GM19351 (cell line): Measurements from ENCODE around the gene CTNNBIP1.

Source experiments
- ATAC-seq: cut with Tn5 transposase; IDR thresholded peaks from one replicate; pipeline ENCODE4 v1.9.1; 2021; ENCODE audit warnings: mild to moderate bottlenecking, moderate library complexity; ENCODE audit not compliant: unreplicated experiment

The CTNNBIP1 gene

DNA sequence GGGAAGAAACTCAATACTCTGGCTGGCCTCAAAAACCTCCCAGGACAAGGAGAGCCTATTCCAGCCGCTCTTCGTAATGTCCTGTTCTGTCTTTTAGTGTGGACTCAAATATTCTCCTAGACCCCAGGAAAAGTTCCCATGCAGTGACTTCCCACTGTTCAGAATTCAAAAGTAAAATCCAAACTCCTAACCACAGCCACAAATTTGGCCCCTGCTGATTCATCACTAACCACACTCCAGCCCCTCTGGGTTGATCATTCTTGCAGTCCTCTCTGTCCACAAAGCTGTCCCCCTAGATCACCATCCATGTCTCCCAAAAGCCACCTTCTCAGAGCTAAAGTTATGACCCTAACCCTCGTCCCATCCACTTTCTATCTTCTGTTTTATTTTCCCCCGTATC is 5.1 kb downstream of the CTNNBIP1 start:
- no peak for ATAC-seq

DNA sequence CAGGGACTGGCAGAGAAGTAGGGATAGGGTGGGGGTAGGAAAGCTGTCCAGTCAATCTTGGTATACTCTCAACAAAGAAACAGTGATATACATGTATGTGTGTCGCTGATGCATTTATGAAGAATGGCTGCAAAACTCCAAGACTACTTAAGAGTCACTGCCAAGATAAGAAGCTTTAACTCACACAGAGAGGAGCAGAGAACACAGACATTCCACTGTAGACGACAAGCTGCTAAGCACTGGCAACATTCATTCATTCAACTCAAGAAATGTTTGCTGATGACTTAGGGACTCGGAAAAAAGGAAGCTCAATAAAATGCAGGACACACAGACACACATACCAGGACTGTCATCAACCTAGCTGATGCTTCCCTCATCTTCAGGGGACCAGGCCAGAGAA is 5.5 kb downstream of the CTNNBIP1 start:
- ATAC-seq = no peak

DNA sequence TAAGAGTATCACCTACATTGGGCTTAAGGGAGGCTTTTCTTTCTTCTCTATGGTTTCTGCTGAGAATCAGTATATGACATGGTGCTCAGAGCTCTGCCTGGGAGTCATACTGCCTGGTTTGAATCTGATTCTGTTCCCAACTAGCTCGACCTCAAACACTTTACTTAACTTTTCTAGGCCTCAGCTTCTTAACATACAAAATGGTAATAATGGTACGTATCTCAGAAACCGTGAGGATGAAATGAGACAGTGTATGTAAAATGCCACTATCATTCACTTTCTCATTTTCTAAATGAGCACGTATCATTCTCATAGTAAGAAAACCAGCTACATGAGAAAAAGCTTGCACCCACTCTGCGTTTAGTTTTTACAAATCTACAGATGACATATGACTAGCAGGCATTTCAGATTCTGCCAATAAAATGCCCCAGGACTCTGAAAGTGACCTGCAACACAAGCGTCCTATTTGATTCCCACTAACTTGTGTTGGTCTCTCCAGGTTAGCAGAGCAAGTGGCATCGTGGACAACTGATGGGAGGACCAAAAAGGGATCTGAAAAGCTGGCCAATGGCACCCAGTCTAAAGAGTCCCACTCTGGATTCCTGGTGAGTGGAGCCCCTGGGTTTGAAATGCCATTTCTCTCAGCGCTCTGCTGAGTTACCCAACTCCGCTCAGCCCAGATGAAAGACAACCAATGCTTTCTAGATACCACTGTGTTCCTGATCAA is 6.1 kb downstream of the CTNNBIP1 start:
- no peak for ATAC-seq

DNA sequence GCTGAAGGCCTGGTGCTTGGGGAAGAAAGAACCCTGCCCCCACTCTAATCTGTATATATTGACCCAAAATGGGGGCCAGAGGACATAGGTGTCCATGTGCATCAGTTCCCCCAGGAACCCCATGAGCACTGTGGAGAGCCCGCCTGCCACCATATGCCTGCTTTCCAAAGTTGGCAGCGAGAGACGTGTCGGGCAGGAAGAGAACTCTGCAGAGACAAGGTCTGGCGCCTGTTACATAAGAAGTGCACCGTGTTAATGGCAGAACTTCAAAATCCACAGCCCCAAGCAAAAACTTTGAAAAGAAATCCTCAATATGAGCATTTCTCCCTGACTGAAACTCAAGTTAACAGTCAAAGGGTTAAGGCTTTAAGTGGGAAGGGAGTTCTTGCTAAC is 8.0 kb downstream of the CTNNBIP1 start:
- ATAC-seq = no peak

DNA sequence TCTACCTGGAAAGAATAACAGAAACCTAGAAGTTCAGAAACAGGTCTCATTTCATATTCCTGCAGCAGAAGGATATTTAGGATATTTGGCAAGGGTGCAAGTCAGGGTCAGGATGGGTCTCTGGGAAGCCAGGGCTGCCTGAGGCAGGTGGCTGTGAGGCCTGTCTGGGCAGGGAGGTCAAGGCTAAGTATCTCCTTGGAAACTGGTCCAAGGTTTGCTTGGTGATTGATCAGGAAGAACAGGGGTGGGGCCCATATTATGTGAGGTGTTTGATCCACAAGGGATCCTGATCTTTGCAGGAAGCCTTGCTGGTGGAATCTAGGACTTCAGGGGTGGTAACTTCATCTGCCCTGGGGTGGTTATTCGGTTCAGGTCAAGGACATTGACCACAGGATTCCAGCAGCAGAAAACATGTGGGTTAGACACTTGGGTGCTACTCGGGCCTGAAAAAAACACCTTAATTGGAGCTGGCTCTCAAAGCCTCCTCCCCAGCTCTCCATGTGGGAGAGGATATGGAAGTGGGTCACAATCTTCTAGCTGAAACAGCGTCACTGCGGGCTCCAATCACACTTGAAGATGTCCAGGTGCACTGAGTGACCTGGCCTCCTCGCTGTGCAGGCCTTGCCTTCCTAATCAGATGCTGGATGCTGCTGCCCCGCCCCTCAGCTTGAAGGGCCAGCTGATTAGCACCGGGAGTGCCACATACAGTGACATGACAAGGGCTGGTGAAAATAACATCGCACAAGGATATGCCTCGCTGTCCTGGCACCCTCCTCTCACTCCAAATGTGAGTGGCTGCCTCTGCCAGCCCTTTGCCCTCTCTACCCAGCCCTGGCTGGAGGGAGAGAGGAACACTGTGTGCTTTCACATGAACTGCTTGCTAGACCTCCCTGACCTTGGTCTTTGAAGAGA is 8.7 kb downstream of the CTNNBIP1 start:
- ATAC-seq = no peak

DNA sequence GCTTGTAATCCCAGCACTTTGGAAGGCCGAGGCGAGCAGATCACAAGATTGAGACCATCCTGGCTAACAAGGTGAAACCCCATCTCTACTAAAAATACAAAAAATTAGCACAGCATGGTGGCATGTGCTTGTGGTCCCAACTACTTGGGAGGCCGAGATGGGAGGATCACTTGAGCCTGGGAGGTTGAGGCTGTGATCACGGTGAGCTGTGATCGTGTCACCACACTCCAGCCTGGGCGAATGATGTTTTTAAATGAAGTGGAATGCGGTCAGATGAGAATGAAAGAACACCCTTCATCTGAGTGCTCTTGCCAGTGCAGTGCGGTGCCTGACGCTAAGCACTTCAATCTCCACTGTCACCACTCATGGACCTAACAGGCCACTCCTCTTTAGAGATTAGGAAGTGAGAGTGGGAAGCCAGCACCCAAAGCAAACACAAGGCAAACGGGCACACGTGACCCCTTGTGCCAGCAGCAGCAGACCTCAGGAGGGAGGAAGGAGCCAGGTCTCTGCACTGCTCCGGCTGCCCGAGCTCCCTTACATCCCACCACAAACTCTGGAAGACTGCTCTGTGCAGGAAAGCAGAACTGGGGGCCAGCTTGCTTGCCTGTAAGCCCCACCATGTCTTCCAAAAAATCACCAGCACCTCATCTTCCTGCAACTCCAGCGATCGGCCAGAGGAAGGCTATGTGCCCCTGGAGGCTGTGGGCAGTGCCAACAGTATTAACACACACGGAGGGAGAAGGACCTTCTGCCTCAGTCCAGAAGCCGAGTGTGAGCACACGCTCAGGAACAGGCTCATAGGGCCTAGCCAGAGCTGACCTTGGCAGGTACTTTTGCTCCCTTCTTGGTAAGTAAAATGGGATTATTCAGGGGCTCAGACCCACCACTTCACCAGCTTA is 9.7 kb downstream of the CTNNBIP1 start:
- ATAC-seq = no peak

DNA sequence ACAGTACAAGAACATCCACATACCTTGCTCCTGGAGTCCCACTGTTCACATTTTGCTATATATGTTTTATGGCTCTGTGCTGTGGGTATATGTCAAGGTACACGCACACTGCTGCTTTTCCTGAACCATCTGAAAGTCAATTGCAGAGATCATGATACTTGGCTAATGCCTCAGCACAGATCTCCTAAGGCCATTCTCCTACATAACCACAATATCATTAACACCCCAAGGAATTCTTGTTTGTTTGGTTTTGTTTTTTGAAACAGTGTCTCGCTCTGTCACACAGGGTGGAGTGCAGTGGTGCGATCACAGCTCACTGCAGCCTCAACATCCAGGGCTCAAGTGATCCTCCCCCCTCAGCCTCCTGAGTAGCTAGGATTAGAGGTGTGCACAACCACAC is 16.0 kb downstream of the CTNNBIP1 start:
- ATAC-seq = no peak

DNA sequence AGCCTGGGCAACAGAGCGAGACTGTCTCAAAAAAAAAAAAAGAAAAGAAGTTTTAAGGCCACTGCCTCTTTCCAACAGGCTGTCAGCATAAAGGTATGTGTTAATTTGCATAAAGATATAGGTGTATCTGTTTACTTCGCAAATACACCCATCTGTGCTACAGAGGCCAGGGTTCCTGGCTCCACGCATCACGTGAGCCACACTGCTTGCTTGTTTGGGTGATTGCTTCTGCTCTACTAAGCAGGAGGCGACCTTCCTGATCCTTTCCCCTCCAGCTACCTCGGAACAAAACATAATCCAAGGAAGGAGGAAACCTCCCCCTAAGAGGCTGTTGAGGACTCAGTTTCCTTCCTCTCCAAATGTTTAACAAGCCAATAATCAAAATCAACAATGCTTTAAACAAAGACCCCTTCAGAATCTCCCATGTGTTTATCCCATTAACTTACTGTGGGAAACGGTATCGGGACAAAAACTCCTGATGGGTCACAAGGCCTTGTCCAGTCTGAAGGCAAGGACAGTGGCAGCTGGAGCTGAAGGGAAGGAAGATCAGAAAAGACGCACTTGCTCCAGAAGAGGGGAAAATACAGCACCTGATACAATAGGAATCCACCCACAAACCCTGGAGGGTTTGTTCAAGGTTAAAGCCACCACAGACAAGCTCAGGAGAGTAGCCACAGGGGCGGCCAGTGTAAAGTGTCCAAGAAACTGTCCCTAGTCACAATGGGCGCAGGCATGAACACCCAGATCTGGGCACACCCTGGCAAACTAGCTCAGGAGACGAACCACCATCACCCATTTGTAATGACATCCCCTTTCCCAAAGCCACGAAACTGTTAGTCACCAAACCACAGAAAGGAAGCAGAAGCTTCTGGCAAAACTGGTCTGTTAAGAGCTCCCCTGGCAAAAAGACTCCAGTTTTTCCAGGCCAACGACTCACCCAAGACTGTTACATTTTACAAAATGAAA is 17.2 kb downstream of the CTNNBIP1 start:
- ATAC-seq = no peak

DNA sequence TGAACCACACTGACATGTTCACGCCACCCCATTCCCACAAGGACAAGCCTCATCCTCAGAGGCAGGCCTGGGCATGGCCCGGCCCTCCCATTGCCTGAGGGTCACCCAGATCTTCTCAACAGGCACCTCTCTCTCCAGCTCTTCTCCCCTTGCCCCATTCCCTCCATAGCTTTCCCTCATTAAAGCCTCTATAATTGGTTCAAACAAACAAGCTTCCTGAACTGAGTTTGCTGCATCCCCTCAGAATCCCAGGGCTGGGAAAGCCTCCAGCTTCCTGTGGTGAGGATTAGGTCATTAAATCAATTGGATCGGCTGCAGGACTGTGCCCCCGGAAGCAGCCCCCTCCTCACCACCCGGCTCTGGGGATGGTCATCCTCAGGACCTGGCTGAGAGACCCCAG is 18.9 kb downstream of the CTNNBIP1 start:
- ATAC-seq = no peak

DNA sequence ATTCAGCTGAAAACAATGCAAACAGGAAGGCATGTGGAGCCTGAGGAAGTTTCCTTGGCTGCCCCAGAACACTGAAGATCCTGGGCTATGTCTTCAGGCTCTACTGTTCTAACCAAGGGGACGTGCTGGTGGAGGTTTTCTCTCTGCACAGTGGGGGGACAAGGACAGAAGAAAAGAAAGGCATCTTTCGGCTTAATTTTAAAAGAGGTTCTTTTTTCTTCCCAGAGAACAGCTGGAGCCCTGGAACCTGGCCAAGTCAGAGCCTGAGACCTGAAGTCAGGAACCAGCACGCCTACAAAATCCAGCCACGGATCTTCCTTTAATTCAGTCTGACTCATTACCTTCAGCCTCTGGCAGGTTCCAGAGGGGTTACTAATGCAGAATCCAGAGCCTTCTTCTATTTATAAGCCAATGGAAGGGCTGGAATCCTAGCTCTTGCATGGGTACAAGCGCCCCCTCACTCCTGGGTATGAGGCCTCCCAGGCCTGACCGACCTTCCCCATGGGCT is 19.8 kb downstream of the CTNNBIP1 start:
- ATAC-seq = no peak

DNA sequence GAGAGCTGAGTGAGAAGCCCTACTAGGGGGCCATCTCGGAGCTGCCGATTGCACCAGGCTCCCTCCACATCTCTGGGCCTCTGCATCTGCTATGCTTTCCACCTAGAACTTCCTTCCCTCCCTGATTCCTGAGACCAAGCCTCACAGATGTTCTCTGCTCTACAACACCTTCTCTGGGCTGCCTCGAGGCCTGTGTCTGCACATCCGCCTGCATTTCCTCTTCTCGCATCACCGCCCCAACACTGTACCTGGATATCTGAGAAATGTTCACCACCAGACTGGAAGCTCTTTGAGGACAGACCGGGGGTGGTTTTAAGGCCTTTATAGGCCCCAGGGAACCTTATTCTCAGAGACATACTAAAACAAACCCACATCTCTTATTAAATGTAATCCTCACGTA is 20.7 kb downstream of the CTNNBIP1 start:
- no peak for ATAC-seq

DNA sequence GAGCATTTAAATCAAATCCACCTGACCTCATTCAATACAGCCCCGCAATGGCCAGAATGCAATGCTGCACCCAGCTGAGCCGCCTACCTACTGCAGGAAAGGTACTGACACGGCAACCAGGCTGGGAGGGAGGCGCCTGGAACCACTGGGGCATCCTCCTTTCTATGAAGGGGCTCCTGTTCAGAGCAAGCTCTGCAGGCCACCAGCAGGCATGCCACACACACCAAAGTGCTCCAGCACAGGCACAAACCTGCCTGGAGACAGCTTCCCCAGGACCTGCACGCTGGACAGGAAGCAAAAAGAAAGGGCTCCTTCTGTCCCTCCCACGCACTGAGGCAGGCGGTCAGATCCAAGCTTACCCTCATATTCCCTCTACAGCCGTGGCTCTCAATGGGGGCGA is 21.2 kb downstream of the CTNNBIP1 start:
- no peak for ATAC-seq

DNA sequence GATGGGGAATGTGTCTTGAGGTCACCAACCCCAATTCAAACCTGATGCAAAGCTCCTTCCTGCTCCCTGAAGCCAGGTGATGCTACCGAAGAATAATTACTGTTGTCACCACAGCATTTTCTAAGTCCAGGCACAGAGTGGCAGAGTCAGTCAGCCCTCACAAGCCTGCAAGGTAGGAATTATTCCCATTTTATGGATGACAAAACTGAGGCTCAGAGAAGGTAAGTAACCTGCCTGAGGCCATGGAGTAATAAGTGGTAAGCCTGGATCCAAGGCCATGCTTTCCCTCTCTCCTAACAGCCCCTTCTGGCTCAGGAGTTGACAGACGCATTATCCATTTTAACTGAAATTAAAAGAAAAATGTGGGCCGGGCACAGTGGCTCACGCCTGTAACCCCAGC is 23.0 kb downstream of the CTNNBIP1 start:
- ATAC-seq = no peak

DNA sequence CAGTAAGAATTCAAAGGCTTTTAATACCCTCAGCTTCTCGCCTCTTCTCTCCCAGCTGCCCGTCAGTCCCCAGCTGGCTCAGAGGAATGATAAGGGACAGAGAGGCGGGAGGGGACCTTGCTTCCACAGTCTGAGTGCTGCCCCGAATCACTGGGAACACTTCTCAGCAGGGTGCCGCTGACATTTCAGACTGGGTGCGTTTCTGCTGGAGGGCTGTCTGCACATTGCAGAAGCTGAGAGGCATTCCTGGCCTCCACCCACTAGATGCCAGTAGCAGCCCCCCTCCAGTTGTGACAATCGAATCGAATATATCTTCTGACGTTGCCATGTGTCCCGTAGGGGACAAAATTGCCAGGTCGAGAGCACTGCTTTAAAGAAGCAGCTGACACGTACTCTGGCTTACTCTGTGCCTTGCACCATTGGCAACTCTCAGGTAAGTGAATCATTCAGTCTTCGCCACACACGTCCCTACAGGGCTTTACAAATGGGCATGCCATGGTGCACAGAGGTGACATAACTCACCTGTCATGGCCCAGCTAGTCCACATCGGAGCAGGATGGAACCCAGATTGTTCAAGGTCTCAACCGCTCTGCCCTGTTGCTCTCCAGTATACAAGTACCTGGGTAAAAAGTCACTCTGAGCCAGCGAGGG is 23.9 kb downstream of the CTNNBIP1 start:
- ATAC-seq = no peak

DNA sequence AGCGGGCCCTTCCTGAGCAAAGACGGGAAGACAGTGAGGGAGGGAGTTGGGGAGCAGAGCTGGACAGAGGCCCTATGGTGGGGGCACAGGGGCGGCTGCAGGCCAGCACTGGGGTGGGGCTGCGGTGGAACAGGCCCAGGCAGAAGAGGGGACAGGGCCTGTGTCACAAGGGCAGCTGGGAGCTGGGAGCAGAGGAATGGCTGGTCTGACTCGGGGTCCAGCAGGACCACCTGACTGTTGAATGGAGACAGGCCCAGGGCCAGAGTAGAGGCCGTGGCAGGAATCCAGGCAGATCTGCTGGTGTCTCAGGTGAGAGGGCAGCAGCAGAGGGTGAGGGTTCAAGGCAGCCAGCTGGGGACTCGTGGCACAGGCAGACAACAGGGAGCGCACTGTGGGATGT is 25.3 kb downstream of the CTNNBIP1 start:
- no peak for ATAC-seq

DNA sequence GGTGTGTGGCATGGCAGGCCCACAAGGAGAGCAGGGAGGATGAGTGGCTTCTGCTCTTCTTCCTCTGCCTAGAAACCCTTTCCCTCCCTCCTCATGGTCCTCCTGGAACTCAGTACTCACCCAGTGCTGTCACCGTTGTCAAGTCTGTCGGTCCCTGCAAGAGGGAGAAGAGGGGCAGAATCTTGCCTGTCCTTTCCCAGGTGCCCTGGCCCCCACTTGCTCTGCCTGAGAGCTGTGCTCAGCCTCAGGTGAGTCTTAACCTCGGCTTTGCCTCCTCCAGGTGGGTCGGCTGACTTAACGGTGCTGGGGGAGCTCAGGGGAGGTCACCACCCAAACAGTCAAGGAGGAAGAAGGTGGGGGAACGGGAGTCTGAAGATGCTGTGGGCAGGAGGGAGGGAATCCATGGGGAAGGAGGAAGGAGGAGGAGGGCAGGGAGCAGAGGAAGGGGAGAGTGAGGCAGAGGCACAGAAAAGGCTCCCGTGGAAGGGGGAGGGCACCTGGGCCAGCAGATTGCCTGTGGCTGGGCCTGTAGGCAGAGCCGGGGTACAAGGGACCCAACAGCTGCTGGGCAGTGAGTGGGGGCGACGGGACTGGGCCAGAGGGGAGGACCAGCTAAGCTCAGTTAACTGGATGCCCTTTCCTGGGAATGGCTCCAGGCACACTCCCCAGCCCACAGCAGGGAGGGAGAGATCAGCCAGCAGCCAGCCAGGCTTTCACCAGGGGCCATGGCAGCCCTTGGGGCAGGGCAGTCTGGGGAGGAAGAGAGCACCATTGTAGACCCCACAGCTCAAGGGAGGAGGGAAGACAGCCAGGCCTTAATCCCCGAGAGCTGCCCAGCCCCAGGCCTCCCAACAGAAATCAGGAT is 26.3 kb downstream of the CTNNBIP1 start:
- ATAC-seq = no peak

DNA sequence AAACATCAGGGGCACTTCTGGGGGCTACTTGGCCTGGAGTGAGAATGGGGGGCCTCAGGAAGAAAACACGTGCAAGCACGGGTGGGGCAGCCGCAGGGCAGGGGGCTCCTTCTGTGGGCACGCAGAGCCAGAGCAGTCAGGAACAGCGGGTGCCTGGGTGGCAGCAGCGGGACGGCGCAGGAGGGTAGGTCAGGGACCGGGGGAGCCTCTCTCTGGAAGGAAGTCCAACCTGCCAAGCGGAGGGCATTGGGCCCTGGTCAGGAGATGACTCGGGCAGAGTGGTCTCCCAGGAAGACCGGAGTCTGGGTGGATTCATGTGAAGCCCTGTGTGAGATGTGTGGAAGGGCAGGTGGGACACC is 27.1 kb downstream of the CTNNBIP1 start:
- no peak for ATAC-seq

DNA sequence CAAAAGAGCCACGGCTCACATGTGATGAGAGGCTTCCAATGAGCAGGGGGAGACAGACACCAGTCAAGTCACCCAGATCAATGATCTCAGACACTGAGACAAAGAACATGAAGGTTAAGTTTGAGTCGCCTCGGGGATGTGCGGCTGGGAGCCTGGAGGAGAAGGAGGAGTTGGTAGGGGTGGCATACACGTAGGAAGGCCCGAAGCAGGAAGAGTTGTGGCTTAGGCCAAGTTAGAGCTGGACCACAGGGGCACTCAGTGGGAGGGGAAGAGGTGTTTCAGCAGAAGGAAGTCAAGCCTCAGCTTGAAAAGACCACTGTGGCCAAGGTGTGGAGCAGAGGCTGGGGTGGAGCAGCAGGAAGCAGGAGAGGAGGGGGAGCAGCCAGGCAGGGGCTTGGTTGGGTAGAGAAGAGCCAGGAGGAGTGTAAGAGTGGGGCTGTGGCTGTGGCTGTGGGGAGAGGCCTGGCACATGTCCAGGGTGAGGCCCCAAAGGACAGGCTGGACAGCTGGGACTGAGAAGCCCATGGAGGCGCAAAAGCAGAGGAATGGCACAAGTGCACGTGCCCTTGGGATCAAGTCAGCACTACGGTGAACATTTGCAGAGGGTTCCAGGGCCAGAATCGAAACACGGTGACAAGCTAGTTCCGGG is 27.6 kb downstream of the CTNNBIP1 start:
- ATAC-seq = no peak
